ENCODE data around the gene SLC2A11. TPM values are rescaled to one million over a fixed set of nuclear protein-coding genes. Genes with fewer than 3 reads are reported as not detected.

Gene SLC2A11
- total RNA-seq, 4 donors from 2014 or later, result 17.5 to 30.0 (median 24.3) TPM

DNA sequence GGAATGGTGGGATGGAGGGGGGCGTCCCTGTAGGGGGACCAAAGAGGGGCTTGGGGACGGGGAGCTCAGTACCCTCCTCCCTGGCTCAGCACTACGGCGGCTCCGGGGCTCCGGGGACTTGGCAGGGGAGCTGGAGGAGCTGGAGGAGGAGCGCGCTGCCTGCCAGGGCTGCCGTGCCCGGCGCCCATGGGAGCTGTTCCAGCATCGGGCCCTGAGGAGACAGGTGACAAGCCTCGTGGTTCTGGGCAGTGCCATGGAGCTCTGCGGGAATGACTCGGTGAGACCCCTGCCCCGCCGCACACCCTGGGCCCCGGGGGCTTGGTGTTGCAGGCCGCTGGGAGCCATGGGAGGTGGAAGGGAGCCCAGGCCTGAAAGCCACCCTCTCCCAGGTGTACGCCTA lies 24.7 kb downstream of the SLC2A11 start:
- no peaks in the 10 kb centered on the region for H3K36me3 ChIP-seq
- H3K4me3 ChIP-seq (replicated peaks in 1 of 3), result no peak overlapping the region
- no peaks in the 10 kb centered on the region for H3K4me1 ChIP-seq
- TF ChIP-seq POLR2A (IDR thresholded peaks at IDR 0.05), result no peak
- TF ChIP-seq, protein P1, sequence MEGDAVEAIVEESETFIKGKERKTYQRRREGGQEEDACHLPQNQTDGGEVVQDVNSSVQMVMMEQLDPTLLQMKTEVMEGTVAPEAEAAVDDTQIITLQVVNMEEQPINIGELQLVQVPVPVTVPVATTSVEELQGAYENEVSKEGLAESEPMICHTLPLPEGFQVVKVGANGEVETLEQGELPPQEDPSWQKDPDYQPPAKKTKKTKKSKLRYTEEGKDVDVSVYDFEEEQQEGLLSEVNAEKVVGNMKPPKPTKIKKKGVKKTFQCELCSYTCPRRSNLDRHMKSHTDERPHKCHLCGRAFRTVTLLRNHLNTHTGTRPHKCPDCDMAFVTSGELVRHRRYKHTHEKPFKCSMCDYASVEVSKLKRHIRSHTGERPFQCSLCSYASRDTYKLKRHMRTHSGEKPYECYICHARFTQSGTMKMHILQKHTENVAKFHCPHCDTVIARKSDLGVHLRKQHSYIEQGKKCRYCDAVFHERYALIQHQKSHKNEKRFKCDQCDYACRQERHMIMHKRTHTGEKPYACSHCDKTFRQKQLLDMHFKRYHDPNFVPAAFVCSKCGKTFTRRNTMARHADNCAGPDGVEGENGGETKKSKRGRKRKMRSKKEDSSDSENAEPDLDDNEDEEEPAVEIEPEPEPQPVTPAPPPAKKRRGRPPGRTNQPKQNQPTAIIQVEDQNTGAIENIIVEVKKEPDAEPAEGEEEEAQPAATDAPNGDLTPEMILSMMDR (IDR thresholded peaks at IDR 0.05), result no peak
- no peaks in the 10 kb centered on the region for H3K9me3 ChIP-seq
- WGBS, 2 donors, result 91 to 93% methylated on average over 9 to 20 of the region's 20 CpGs
- intact Hi-C loops (cut with DNase I), result no loop called here
- no peak for DNase-seq
- H3K27ac ChIP-seq, result no peak overlapping the region
- H3K27me3 ChIP-seq, result no peaks in the 10 kb centered on the region

- Histone ChIP-seq H3K9me3 (no peaks in the 10 kb centered on the region), H3K27me3 (no peaks in the 10 kb centered on the region), H3K4me3 (replicated peaks in 1 of 3) (no peak overlapping the region), H3K27ac (no peak overlapping the region), H3K36me3 (no peaks in the 10 kb centered on the region), H3K4me1 (no peaks in the 10 kb centered on the region)
- intact Hi-C loops (cut with DNase I), result no loop called here
- 90 to 98% methylated on average over 9 of the region's 9 CpGs for WGBS, 2 donors
- no peak for DNase-seq
- TF ChIP-seq POLR2A (IDR thresholded peaks at IDR 0.05), result no peak
- TF ChIP-seq, protein P1 (IDR thresholded peaks at IDR 0.05), result no peak
These were observed 26.0 kb downstream of the SLC2A11 start for GRCh38 chr22:23883658-23884057.

- WGBS, 2 donors, result 91 to 95% methylated on average over 8 to 9 of the region's 9 CpGs
- TF ChIP-seq, protein P1 (IDR thresholded peaks at IDR 0.05), result no peak
- no peak for TF ChIP-seq POLR2A (IDR thresholded peaks at IDR 0.05)
- no peak overlapping the region for H3K4me3 ChIP-seq (replicated peaks in 1 of 3)
- no peaks in the 10 kb centered on the region for H3K4me1 ChIP-seq
- intact Hi-C loops (cut with DNase I), result no loop called here
- H3K27ac ChIP-seq, result no peak overlapping the region
- DNase-seq, result no peak
- no peaks in the 10 kb centered on the region for H3K9me3 ChIP-seq
- H3K27me3 ChIP-seq, result no peaks in the 10 kb centered on the region
- no peaks in the 10 kb centered on the region for H3K36me3 ChIP-seq
These were observed 26.5 kb downstream of the SLC2A11 start for GRCh38 chr22:23884140-23884539.

- 75 to 83% methylated on average over 11 of the region's 11 CpGs for WGBS, 2 donors
These were observed 31.1 kb downstream of the SLC2A11 start for GRCh38 chr22:23888615-23889401.

GRCh38 chr22:23889620-23890019 lies 31.9 kb downstream of the SLC2A11 start:
- Histone ChIP-seq H3K4me1 (peaks cover 0 to 5% of the 10 kb centered on the region in 2 donors), H3K36me3 (no peaks in the 10 kb centered on the region), H3K4me3 (replicated peaks in 1 of 3) (no peak overlapping the region), H3K27me3 (no peaks in the 10 kb centered on the region), H3K9me3 (no peaks in the 10 kb centered on the region), H3K27ac (no peak overlapping the region)
- TF ChIP-seq, protein P1 (IDR thresholded peaks at IDR 0.05), result no peak
- TF ChIP-seq POLR2A (IDR thresholded peaks at IDR 0.05), result no peak
- WGBS, 2 donors, result 65 to 73% methylated on average over 4 to 5 of the region's 5 CpGs
- intact Hi-C loops (cut with DNase I), result no loop called here
- no peak for DNase-seq

More at GRCh38 chr22:23888615-23889401, 31.1 kb downstream of the SLC2A11 start:
- no peak for DNase-seq
- Histone ChIP-seq H3K9me3 (no peaks in the 10 kb centered on the region), H3K4me1 (peaks cover 0 to 5% of the 10 kb centered on the region in 2 donors), H3K27ac (no peak overlapping the region), H3K27me3 (no peaks in the 10 kb centered on the region), H3K4me3 (replicated peaks in 1 of 3) (no peak overlapping the region), H3K36me3 (no peaks in the 10 kb centered on the region)
- intact Hi-C loops (cut with DNase I), result no loop called here
- TF ChIP-seq POLR2A (IDR thresholded peaks at IDR 0.05), result no peak
- TF ChIP-seq, protein P1 (IDR thresholded peaks at IDR 0.05), result no peak

All from thyroid gland (tissue), 4 donors.